Progenitor cell of endocrine pancreas (in vitro differentiated cells): ENCODE measurements around the gene GART. TPM values are rescaled to one million over a fixed set of nuclear protein-coding genes. Genes with fewer than 3 reads are reported as not detected.
"Not testable (repeated sequence)": the region's sequence is repeated elsewhere in the genome, so short reads cannot be mapped to it uniquely, and the experiment has no call there.

Source experiments
- DNase-seq: peaks from one replicate; pipeline ENCODE4 v3.0.0; 2021; ENCODE audit warnings: low spot score; ENCODE audit not compliant: unreplicated experiment
- H3K27ac Mint-ChIP-seq: 2 replicates; pipeline ENCODE4 v1.8.0; 2021; ENCODE audit warnings: mild to moderate bottlenecking, moderate library complexity, mixed read lengths
- H3K27me3 Mint-ChIP-seq: 2 replicates; pipeline ENCODE4 v1.8.0; 2021; ENCODE audit warnings: mixed read lengths
- H3K36me3 Mint-ChIP-seq: 2 replicates; pipeline ENCODE4 v1.8.0; 2022; ENCODE audit warnings: mixed read lengths; ENCODE audit not compliant: insufficient read depth
- H3K4me1 Mint-ChIP-seq: 2 replicates; pipeline ENCODE4 v1.8.0; 2021; ENCODE audit warnings: low read depth, mixed read lengths
- H3K4me3 Mint-ChIP-seq: 2 replicates; pipeline ENCODE4 v1.8.0; 2021; ENCODE audit warnings: low read depth, mild to moderate bottlenecking, moderate library complexity, mixed read lengths
- H3K9me3 Mint-ChIP-seq: 2 replicates; pipeline ENCODE4 v1.8.0; 2021; ENCODE audit warnings: low read depth, mixed read lengths
- CTCF ChIP-seq: fragments of 200-600 bp; sonication (generic); IDR thresholded peaks from one replicate; pipeline ENCODE4 v1.5.0; 2021; ENCODE audit warnings: antibody characterized with exemption, mild to moderate bottlenecking; ENCODE audit not compliant: unreplicated experiment
- total RNA-seq: library from RNA; stranded (reverse); gene quantifications from 2 replicates; pipeline ENCODE4 v1.2.1, GENCODE V29; 2021

Gene GART
- total RNA-seq, 1 donor from 2014 or later: 100 TPM

GRCh38 chr21:33584455-33584854 is 42.5 kb upstream of the GART start:
- H3K36me3 Mint-ChIP-seq: peaks cover 5% of the 10 kb centered on the region
- H3K9me3 Mint-ChIP-seq: no peaks in the 10 kb centered on the region
- TF ChIP-seq CTCF: no peak
- peaks cover 9% of the 10 kb centered on the region for H3K4me1 Mint-ChIP-seq
- H3K4me3 Mint-ChIP-seq: no peak overlapping the region
- H3K27ac Mint-ChIP-seq: no peak overlapping the region
- no peak for DNase-seq
- H3K27me3 Mint-ChIP-seq: no peaks in the 10 kb centered on the region

GRCh38 chr21:33578959-33579542 is 37.1 kb upstream of the GART start:
- Mint-ChIP-seq H3K27me3 (no peaks in the 10 kb centered on the region), H3K4me1 (no peaks in the 10 kb centered on the region), H3K27ac (peak overlapping the region; percentile 45), H3K36me3 (peaks cover 6% of the 10 kb centered on the region), H3K9me3 (no peaks in the 10 kb centered on the region), H3K4me3 (no peak overlapping the region)
- no peak for TF ChIP-seq CTCF
- DNase-seq: no peak

GRCh38 chr21:33578214-33578613 is 36.3 kb upstream of the GART start:
- DNase-seq: no peak
- Mint-ChIP-seq H3K4me1 (no peaks in the 10 kb centered on the region), H3K27me3 (no peaks in the 10 kb centered on the region), H3K27ac (no peak overlapping the region), H3K36me3 (peaks cover 6% of the 10 kb centered on the region), H3K9me3 (no peaks in the 10 kb centered on the region), H3K4me3 (no peak overlapping the region)
- no peak for TF ChIP-seq CTCF

- not testable (repeated sequence) for DNase-seq, H3K4me3 Mint-ChIP-seq
- H3K27ac Mint-ChIP-seq: peak overlapping the region; percentile 45
Observed at GRCh38 chr21:33576741-33577141, 34.8 kb upstream of the GART start.

GRCh38 chr21:33572350-33572749 is 30.4 kb upstream of the GART start:
- no peak overlapping the region for H3K4me3 Mint-ChIP-seq
- no peak for TF ChIP-seq CTCF
- DNase-seq: no peak
- peaks cover 19% of the 10 kb centered on the region for H3K36me3 Mint-ChIP-seq
- H3K27ac Mint-ChIP-seq: peak overlapping the region; percentile 59
- no peaks in the 10 kb centered on the region for H3K4me1 Mint-ChIP-seq
- no peaks in the 10 kb centered on the region for H3K27me3 Mint-ChIP-seq
- no peaks in the 10 kb centered on the region for H3K9me3 Mint-ChIP-seq

More at GRCh38 chr21:33576741-33577141, 34.8 kb upstream of the GART start:
- not testable (repeated sequence) for H3K36me3 Mint-ChIP-seq, H3K27me3 Mint-ChIP-seq, H3K9me3 Mint-ChIP-seq, H3K4me1 Mint-ChIP-seq

GRCh38 chr21:33569991-33570390 is 28.1 kb upstream of the GART start:
- Mint-ChIP-seq H3K36me3 (peaks cover 16% of the 10 kb centered on the region), H3K27ac (peak overlapping the region; percentile 59), H3K4me3 (no peak overlapping the region), H3K4me1 (no peaks in the 10 kb centered on the region), H3K9me3 (no peaks in the 10 kb centered on the region), H3K27me3 (no peaks in the 10 kb centered on the region)
- DNase-seq: no peak
- no peak for TF ChIP-seq CTCF
